Stimulated activated CD4-positive, alpha-beta T cell treated with anti-CD3 and anti-CD28 coated beads, Interleukin-1b, Interleukin-23, amount 100 ng/mL, for 4 hours (primary cell): Measurements from ENCODE around the gene ADCK2.

Experiments
- DNase-seq, 2 donors: peaks; one replicate each; pipeline ENCODE4 v3.0.0-alpha.2; 2020; ENCODE audit warnings: low read depth in 2 of 2

Gene ADCK2

DNA sequence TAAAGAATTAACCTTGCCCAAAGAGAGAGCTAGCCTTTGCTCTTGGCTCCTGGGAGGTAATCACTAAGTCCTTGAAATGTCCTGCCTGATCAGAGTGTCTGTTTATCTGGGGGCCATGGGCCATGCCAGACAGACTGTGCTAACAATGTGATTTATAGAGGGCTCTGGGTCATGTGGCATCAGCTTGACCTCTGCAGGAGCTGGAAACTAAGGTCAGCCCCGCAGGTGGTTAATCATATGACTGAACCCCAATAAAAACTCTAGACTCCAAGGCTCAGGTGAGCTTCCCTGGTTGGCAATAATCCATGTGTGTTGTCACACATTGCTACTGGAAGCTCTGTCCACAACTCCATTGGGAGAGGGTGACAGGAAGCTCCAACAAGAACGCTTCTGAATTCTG is 71.3 kb downstream of the ADCK2 start:
- no peak for DNase-seq
